ENCODE results near the gene OXA1L.
"Not testable (repeated sequence)": the region's sequence is repeated elsewhere in the genome, so short reads cannot be mapped to it uniquely, and the experiment has no call there.

OXA1L gene

GRCh38 chr14:22769369-22769768 lies 2.9 kb downstream of the OXA1L start:
- DNase-seq (ENCODE audit: low read depth), result no peak

- DNase-seq (ENCODE audit: low read depth), result peak; percentile 14
These were observed 4.1 kb downstream of the OXA1L start for GRCh38 chr14:22770481-22771187.

- no peak for DNase-seq (ENCODE audit: low read depth)
These were observed 6.2 kb downstream of the OXA1L start for GRCh38 chr14:22772725-22773124.

- DNase-seq (ENCODE audit: low read depth), result no peak
These were observed 6.9 kb downstream of the OXA1L start for GRCh38 chr14:22773162-22774010.

- DNase-seq (ENCODE audit: low read depth), result no peak
These were observed 7.7 kb downstream of the OXA1L start for GRCh38 chr14:22774011-22774706.

GRCh38 chr14:22776215-22776614 lies 9.7 kb downstream of the OXA1L start:
- no peak for DNase-seq (ENCODE audit: low read depth)

GRCh38 chr14:22776849-22777248 lies 10.4 kb downstream of the OXA1L start:
- DNase-seq (ENCODE audit: low read depth), result not testable (repeated sequence)

- DNase-seq (ENCODE audit: low read depth), result no peak
These were observed 11.6 kb downstream of the OXA1L start for GRCh38 chr14:22778084-22778483.

- DNase-seq (ENCODE audit: low read depth), result peak; percentile 75
These were observed 13.7 kb downstream of the OXA1L start for GRCh38 chr14:22780105-22780679.

GRCh38 chr14:22780941-22781300 lies 14.4 kb downstream of the OXA1L start:
- no peak for DNase-seq (ENCODE audit: low read depth)

GRCh38 chr14:22781301-22781991 lies 15.0 kb downstream of the OXA1L start:
- DNase-seq (ENCODE audit: low read depth), result peak; percentile 20

- DNase-seq (ENCODE audit: low read depth), result no peak
These were observed 20.2 kb downstream of the OXA1L start for GRCh38 chr14:22786685-22787084.

- DNase-seq (ENCODE audit: low read depth), result peak; percentile 91
These were observed 24.8 kb downstream of the OXA1L start for GRCh38 chr14:22791301-22791700.

- DNase-seq (ENCODE audit: low read depth), result no peak
These were observed 25.7 kb downstream of the OXA1L start for GRCh38 chr14:22792158-22792557.

GRCh38 chr14:22793550-22793949 lies 27.1 kb downstream of the OXA1L start:
- not testable (repeated sequence) for DNase-seq (ENCODE audit: low read depth)

GRCh38 chr14:22793976-22794375 lies 27.5 kb downstream of the OXA1L start:
- no peak for DNase-seq (ENCODE audit: low read depth)

- DNase-seq (ENCODE audit: low read depth), result no peak
These were observed 28.1 kb downstream of the OXA1L start for GRCh38 chr14:22794551-22794951.

- no peak for DNase-seq (ENCODE audit: low read depth)
These were observed 29.7 kb downstream of the OXA1L start for GRCh38 chr14:22796087-22796707.

GRCh38 chr14:22797017-22797917 lies 30.8 kb downstream of the OXA1L start:
- no peak for DNase-seq (ENCODE audit: low read depth)

- no peak for DNase-seq (ENCODE audit: low read depth)
These were observed 32.0 kb downstream of the OXA1L start for GRCh38 chr14:22798528-22798927.
